HG02571 (cell line): ENCODE results near the gene RAB6B.

Experiments
- ATAC-seq: cut with Tn5 transposase; IDR thresholded peaks from one replicate; pipeline ENCODE4 v1.9.1; 2021; ENCODE audit warnings: mild to moderate bottlenecking, moderate library complexity; ENCODE audit not compliant: unreplicated experiment

RAB6B gene

DNA sequence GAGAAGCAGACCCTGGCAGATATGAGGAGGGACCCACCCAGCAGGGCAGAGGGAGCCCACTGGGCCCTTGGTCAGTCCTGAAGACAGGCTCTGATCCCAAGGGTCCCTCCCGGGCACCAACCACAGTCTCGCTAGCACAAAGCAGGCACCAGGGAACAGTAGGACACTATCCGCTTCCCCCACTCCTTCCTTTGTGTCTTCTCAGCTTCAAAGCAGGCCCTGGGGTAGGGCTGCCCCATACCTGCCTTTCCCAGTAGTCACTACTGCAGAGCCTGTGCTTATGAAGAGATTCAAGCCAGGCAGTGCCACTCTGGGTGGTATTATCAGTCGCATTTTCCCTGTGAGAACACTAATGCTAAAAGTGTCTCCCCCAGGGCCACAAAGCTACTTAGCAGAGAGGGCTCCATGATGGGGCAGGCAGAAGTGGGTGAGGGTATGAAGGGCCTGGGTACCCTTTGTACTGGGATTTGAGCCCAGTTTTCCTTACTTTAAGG is 57.3 kb downstream of the RAB6B start:
- no peak for ATAC-seq

GRCh38 chr3:133837487-133838295 is 58.0 kb downstream of the RAB6B start:
- no peak for ATAC-seq

DNA sequence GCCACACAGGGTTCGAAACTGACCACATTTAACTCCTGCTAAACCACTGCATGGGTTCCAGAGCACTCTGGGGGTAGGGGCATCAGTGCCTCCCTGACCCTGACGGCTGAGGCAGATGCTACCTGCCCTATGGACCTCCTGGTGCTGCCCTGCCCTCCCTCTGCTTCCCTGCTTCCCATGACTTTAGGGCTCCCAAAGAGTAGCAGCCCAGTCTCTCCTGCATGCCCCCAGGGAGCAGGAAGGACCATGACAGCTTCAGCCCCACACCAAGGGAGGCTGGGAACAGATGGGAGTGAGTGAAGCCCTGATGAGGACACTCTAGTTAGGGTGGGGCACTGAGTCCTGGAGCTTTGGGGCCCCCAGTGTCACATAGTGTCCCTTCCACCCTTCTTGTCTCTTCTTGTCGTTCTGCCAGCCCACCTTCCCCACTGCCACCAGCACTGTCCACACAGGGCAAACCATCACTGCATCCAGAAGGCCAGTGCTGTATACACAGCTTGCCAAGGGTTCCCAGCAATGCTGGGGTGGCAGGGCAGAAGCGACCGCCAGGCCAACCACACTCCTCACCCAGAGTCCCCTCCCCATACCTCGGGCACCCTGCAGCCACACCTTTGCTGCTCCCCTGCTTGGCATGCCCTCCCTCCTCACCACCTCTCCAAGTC is 59.1 kb downstream of the RAB6B start:
- ATAC-seq = no peak

DNA sequence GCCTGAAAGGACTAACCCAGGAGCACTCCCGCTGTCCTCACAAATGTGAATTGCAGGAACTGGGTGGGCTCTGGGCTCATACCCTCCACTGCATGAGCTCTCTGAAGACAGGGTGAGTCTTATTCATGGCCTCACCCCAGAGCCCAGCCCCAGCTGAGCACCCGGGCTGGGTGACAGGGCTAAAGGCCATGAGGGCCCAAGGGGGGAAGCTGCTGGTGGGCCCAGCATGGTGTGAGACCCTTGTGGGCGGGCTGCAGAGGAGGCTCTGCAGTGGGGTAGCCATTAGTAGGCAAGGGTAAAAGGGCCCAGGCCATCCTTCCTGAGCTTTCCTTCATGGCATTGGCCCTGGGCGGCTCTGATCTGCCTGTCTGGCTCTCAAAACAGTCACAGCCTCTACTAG is 59.7 kb downstream of the RAB6B start:
- ATAC-seq = no peak

DNA sequence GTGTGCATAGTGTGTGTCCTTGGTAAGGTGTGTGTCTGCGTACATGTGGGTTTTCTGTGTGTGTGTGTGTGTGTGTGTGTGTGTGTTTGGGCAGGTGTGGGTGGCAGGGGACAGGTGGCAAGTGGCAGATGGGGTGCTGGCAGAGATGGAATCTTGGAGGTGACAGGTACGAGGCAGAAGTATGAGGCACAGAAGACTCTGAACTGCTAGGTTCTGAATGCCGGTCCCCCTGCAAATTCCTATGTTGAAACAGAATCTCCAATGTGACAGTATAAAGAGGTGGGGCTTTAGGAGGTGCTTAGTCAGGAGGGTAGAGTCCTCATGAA is 60.3 kb downstream of the RAB6B start:
- no peak for ATAC-seq

GRCh38 chr3:133834621-133835417 is 60.9 kb downstream of the RAB6B start:
- ATAC-seq = no peak

DNA sequence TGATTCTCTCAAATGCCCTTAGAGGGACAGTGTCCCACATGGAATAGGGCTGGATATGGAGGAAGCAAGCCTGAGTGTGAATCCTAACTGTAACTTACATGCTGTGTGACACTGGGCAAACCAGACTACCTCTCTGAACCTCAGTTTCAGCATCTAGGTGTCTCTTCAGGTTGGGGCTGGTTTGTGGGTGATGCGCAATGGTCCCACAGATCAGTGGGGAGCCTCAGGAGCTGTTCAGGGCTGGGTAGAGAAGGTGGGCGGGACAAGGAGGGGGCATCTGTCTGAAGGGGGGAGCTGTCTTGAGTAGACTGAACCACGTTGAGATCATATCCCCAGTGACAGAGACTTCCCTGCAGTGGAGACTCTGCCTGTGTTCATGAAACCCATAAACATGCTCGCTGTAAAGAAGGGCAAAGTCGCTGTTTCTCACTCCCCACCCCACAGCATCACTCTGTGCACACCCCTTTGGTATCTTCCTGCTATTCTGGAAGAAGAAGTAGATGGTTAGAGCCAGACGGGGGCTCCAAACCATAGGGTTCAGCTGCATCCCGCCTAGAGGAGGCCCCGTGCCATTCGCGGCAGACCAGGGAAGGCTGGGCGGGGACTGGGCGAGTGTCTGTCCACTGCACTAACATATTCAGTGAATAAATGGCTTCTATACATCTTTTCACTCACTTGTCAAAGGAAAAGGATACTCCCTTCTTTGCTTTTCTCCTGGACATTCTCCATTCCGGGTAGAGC is 61.6 kb downstream of the RAB6B start:
- no peak for ATAC-seq

DNA sequence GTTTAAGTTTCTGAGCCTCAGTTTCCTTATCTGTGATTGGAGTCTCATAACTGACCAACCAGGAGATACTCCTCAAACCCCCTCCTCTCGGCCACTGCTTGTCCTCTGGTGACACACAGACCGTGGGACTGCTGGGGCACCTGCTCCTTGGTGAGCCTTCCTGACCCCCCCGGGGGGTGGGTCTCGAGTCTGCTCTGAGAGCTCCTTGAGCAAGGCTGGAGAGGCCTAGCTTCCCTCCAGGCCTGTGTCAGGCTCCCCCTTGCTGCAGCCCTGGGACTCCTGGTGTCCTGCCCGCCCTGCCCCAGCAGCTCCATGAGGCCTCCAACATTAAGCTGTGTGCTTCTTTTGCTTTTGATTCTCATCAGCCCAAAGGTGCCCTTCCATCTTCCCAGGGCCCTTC is 62.4 kb downstream of the RAB6B start:
- no peak for ATAC-seq

DNA sequence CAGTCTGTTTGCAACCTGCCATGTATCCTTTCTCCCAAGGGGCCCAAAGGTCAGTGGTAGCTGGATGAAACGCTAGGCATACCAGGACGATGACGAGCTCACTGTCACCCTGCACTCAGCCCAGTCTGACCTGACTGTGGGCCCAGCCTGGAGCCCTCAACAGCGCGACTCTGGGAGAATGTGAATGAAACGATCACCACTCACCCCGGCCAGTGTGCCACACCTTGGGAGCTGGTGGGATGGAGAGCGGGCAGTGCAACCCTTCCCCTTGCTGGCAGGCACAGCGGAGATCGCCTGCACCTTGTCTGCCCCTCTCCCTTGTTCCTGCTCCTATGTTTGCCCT is 62.9 kb downstream of the RAB6B start:
- no peak for ATAC-seq

DNA sequence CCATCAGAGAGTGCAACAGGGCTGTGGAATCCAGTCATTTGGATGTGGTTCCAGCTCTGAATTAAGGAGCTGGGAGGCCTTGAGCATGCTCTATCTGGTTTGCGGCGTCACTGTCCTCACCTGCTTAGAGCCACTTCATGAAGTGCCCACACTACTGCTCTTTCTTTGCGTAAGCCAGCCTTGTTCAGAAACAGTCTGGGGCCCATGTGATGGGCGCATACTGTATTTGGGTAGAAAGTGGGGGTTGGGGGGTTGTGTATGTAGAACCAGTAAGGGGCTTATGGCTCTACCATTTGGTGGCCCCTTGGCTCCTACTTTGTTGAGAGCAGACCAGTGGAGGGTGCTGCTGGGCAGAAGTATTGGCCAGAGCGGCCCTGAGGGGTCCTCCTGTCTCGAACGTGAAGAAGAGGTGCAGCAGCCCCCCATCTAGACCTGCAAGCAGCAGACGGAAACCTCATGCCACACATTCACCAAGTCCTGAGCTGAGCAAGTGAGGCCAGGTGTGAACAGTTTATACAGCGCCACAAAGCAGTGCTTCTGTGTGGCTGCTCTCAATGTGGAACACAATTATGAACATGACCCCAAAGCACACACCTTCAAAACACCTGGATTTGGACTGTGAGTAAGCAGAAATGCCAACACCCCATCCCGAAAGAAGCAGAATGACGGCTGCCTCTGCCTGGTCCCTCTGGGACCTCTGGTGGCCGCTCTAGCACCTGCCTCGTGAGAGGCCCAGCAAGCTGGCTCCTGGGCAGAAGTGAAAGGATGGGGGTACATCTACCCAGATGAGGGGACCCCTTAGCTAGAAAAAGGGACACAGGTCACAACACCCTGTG is 63.5 kb downstream of the RAB6B start:
- no peak for ATAC-seq

GRCh38 chr3:133830071-133830470 is 65.6 kb downstream of the RAB6B start:
- no peak for ATAC-seq

GRCh38 chr3:133829310-133829707 is 66.4 kb downstream of the RAB6B start:
- ATAC-seq = no peak

DNA sequence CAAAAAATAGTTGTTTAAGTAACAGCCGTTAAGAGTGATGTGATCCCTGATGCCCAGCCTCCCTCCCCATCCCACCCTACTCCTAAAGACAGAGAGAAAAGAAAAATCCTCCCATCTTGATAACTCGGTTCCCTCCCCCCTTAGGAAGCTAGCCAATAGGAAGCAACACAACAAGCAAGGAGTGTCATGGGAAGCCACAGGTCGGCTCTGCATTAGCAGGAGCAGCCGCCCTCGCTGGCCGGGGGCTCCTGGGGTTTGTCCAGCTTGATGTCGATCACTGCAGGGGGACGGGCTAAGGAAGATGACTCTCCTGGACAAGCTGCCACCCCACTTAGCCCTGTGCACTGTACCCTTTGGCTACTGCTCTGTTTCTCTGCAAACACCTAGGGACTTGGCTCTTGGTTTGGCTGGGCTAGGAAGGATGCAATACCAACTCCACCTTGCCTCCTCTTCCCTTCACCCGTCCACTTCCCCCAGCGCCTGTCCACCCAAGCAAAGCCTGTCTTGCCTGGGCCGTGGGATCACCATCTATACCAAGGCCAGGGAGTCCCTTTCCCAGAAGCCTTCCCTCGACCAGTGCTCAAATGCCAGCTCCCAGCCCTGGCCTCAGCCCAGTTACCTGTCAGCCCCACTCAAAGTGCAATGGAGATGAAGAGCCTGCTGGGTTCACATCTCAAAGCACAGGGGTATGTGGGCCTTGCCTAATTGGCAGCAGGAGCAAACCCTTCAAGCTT is 66.9 kb downstream of the RAB6B start:
- ATAC-seq = no peak

DNA sequence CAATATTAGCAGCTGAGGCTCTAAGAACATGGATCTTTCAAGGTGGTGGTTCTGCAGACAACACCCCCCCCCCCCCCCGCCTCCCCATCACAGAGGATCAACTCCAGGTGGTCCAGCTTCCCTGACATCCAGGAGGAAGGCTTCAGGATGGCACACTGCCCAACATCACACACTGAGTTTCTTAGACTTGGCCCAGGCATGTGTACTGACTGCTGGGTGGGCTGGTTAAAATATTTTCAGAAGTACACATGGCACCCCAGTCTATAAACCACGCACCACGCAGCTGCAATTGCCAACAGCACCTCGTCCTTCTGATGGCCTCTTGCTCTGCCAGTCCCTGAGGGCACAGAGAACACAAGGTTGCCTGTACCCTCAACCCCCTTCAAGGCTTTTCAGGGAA is 68.0 kb downstream of the RAB6B start:
- ATAC-seq = no peak

- no peak for ATAC-seq
These were observed 68.5 kb downstream of the RAB6B start for GRCh38 chr3:133827136-133827535.

GRCh38 chr3:133825969-133826727 is 69.5 kb downstream of the RAB6B start:
- ATAC-seq = no peak

- ATAC-seq = no peak
These were observed 70.7 kb downstream of the RAB6B start for GRCh38 chr3:133824961-133825485.

DNA sequence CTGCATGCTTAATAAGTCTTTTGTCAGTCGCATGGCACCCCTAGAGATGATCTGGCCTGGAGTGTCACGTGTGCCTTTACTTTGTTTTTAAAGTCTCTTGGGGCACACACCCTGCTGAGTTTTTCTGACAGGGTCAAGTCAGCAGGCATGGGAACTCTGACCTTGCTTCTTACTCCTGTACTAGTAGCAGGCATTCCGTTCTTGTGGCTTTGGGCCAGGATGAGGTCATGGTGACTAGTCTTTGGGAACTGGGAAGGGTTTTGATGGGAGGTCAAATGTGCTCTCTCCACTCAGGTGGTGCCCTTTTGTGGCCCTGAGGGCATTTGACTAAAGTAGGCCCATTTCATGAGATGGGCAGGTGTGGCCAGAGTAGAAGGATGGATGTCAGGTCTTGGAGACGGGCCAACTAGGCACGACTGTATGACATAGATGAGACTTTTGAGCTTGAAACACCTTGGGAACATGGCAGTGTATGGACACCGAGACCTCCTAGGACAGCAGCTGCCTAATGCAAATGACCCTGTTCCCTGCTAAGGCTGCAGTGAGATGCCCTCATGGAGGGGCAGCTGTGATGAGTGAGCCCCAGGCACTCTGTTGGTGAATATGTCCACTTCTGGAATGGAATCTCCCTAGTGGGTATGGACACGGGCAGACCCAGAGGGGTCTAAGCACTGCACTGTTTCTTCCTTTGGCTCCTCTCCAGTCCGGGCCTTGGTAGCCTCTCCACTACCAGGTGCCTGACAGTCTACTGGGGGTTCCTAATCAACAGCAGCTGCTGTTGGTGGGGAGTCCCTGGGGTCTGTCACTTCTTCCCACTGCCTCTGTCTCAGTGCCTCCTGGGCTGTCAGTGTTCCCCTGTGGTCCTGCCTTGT is 73.7 kb downstream of the RAB6B start:
- no peak for ATAC-seq
